HG03139 (cell line): ENCODE results near the gene POC1B.

Source experiments
- ATAC-seq: cut with Tn5 transposase; IDR thresholded peaks from one replicate; pipeline ENCODE4 v1.9.1; 2021; ENCODE audit not compliant: unreplicated experiment

The POC1B gene

GRCh38 chr12:89539426-89540223 lies 13.8 kb upstream of the POC1B start:
- ATAC-seq, result no peak

- ATAC-seq, result no peak
Observed at GRCh38 chr12:89538897-89539296, 13.1 kb upstream of the POC1B start.

- ATAC-seq, result no peak
Observed at GRCh38 chr12:89537389-89537788, 11.5 kb upstream of the POC1B start.

- no peak for ATAC-seq
Observed at GRCh38 chr12:89529738-89530137, 3.9 kb upstream of the POC1B start.

- no peak for ATAC-seq
Observed at GRCh38 chr12:89528434-89528833, 2.6 kb upstream of the POC1B start.

- peak; percentile 20 for ATAC-seq
Observed at GRCh38 chr12:89525305-89525823, 483 bp downstream of the POC1B start.

GRCh38 chr12:89524541-89525304 lies 1.1 kb downstream of the POC1B start, which contains the start of gene GALNT4:
GALNT4 (minus strand) TSS chr12:89524796; CDS start chr12:89524549, 247 bp downstream.
- peak; percentile 75 for ATAC-seq

GRCh38 chr12:89523843-89524540 lies 1.9 kb downstream of the POC1B start:
- no peak for ATAC-seq

- ATAC-seq, result no peak
Observed at GRCh38 chr12:89523393-89523792, 2.5 kb downstream of the POC1B start.

GRCh38 chr12:89521364-89522223 lies 4.3 kb downstream of the POC1B start:
- no peak for ATAC-seq

GRCh38 chr12:89517720-89518119 lies 8.1 kb downstream of the POC1B start:
- ATAC-seq, result no peak

GRCh38 chr12:89516633-89517032 lies 9.2 kb downstream of the POC1B start:
- no peak for ATAC-seq

- ATAC-seq, result peak; percentile 57
Observed at GRCh38 chr12:89514751-89515150, 11.1 kb downstream of the POC1B start.

- ATAC-seq, result no peak
Observed at GRCh38 chr12:89513544-89513943, 12.3 kb downstream of the POC1B start.

GRCh38 chr12:89507015-89507824 lies 18.6 kb downstream of the POC1B start:
- ATAC-seq, result no peak

GRCh38 chr12:89506050-89506449 lies 19.8 kb downstream of the POC1B start:
- no peak for ATAC-seq

- no peak for ATAC-seq
Observed at GRCh38 chr12:89504560-89505346, 21.1 kb downstream of the POC1B start.

- ATAC-seq, result no peak
Observed at GRCh38 chr12:89501793-89502192, 24.1 kb downstream of the POC1B start.

- no peak for ATAC-seq
Observed at GRCh38 chr12:89499857-89500256, 26.0 kb downstream of the POC1B start.
